ENCODE measurements around the gene CD79A.

DNA sequence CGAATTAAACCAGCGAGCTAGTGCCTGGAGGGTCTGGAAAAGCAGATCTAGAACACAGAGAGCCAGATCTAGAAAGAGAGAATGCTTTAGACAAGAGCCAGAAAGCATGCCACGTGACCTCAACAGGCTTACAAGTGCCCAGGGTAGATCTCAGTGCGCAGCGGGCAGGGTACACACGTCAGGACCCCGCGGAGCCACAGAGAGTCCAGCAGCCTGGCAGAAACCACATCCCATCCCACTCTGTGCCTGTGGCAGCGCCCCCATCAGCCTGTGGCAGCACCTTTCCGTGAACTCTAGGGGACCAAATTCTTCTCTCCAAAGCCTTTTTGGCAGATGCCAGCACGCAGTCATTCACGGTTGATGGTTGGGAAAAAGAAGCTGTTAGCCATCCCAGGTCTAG lies 11.8 kb downstream of the CD79A start:
- TF ChIP-seq EZH2 (IDR thresholded peaks at IDR 0.05; ENCODE audit: low read depth), result no peak
- TF ChIP-seq, protein P1, sequence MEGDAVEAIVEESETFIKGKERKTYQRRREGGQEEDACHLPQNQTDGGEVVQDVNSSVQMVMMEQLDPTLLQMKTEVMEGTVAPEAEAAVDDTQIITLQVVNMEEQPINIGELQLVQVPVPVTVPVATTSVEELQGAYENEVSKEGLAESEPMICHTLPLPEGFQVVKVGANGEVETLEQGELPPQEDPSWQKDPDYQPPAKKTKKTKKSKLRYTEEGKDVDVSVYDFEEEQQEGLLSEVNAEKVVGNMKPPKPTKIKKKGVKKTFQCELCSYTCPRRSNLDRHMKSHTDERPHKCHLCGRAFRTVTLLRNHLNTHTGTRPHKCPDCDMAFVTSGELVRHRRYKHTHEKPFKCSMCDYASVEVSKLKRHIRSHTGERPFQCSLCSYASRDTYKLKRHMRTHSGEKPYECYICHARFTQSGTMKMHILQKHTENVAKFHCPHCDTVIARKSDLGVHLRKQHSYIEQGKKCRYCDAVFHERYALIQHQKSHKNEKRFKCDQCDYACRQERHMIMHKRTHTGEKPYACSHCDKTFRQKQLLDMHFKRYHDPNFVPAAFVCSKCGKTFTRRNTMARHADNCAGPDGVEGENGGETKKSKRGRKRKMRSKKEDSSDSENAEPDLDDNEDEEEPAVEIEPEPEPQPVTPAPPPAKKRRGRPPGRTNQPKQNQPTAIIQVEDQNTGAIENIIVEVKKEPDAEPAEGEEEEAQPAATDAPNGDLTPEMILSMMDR (conservative IDR thresholded peaks at IDR 0.05), result no peak

Measured in PC-9 (cell line).